GM23338 (cell line): Measurements from ENCODE around the gene MTA2. TPM values are rescaled to one million over a fixed set of nuclear protein-coding genes. Genes with fewer than 3 reads are reported as not detected.

Source experiments
- ATAC-seq: fragments of 200-7000 bp; cut with Tn5 transposase; 3 replicates; pipeline ENCODE4 v1.9.1; 2020
- DNase-seq: peaks from one replicate; pipeline ENCODE4 v3.0.0-alpha.2; 2015; ENCODE audit warnings: low spot score
- H2AFZ ChIP-seq: fragments of 200-600 bp; sonication (generic); 2 replicates; pipeline ENCODE4 v1.8.0; 2016; ENCODE audit warnings: antibody characterized with exemption, mild to moderate bottlenecking, moderate library complexity
- H3F3A ChIP-seq: fragments of 200-600 bp; sonication (generic); replicated peaks from 2 replicates; pipeline ENCODE4 v1.8.0; 2017; ENCODE audit warnings: antibody characterized with exemption, mixed run types, low read depth
- H3K27ac ChIP-seq: fragments of 200-600 bp; sonication (generic); 2 replicates; pipeline ENCODE4 v1.6.1; 2016; ENCODE audit warnings: low read depth
- H3K27me3 ChIP-seq: fragments of 200-600 bp; sonication (generic); 2 replicates; pipeline ENCODE4 v1.8.0; 2016; ENCODE audit warnings: mild to moderate bottlenecking, mixed run types, moderate library complexity; ENCODE audit not compliant: insufficient read depth
- H3K36me3 ChIP-seq: fragments of 200-600 bp; sonication (generic); 2 replicates; pipeline ENCODE4 v1.8.0; 2016; ENCODE audit warnings: mild to moderate bottlenecking; ENCODE audit not compliant: insufficient read depth
- H3K4me1 ChIP-seq: fragments of 200-600 bp; sonication (generic); 2 replicates; pipeline ENCODE4 v1.8.0; 2016; ENCODE audit warnings: mild to moderate bottlenecking, moderate library complexity; ENCODE audit not compliant: insufficient read depth
- H3K4me2 ChIP-seq: fragments of 200-600 bp; sonication (generic); 2 replicates; pipeline ENCODE4 v1.7.1; 2017; ENCODE audit warnings: mixed run types
- H3K4me3 ChIP-seq: fragments of 200-600 bp; sonication (generic); 2 replicates; pipeline ENCODE4 v1.6.1; 2016; ENCODE audit warnings: mixed run types
- H3K79me2 ChIP-seq: fragments of 200-600 bp; sonication (generic); replicated peaks from 2 replicates; pipeline ENCODE4 v1.8.0; 2017; ENCODE audit warnings: mild to moderate bottlenecking; ENCODE audit not compliant: insufficient read depth
- H3K9me2 ChIP-seq: fragments of 200-600 bp; sonication (generic); 2 replicates; pipeline ENCODE4 v1.8.0; 2017; ENCODE audit not compliant: insufficient read depth
- H4K20me1 ChIP-seq: fragments of 200-600 bp; sonication (generic); replicated peaks from 2 replicates; pipeline ENCODE4 v1.8.0; 2017; ENCODE audit warnings: mild to moderate bottlenecking; ENCODE audit not compliant: insufficient read depth
- H3K27ac Mint-ChIP-seq: 2 replicates; pipeline ENCODE4 v1.8.0; 2020; ENCODE audit warnings: inconsistent platforms, mild to moderate bottlenecking, moderate library complexity, mixed read lengths
- H3K27me3 Mint-ChIP-seq: 3 replicates; pipeline ENCODE4 v1.8.0; 2022; ENCODE audit warnings: low read depth, mild to moderate bottlenecking, moderate library complexity, mixed read lengths, inconsistent platforms; ENCODE audit not compliant: insufficient read depth, poor library complexity
- H3K36me3 Mint-ChIP-seq: 3 replicates; pipeline ENCODE4 v1.8.0; 2021; ENCODE audit warnings: low read depth, mild to moderate bottlenecking, inconsistent platforms, moderate library complexity, mixed read lengths
- H3K4me1 Mint-ChIP-seq: 3 replicates; pipeline ENCODE4 v1.8.0; 2020; ENCODE audit warnings: mild to moderate bottlenecking, inconsistent platforms, mixed read lengths
- H3K4me3 Mint-ChIP-seq: 3 replicates; pipeline ENCODE4 v1.8.0; 2021; ENCODE audit warnings: moderate library complexity, mild to moderate bottlenecking, inconsistent platforms, mixed read lengths
- H3K9me3 Mint-ChIP-seq: 3 replicates; pipeline ENCODE4 v1.8.0; 2020; ENCODE audit warnings: moderate library complexity, mild to moderate bottlenecking, inconsistent platforms, mixed read lengths
- CREB1 ChIP-seq: fragments of 250-450 bp; sonication (Bioruptor Pico); IDR thresholded peaks from 2 replicates; pipeline ENCODE4 v1.5.0; 2020; ENCODE audit warnings: low read depth, mild to moderate bottlenecking, moderate library complexity
- EZH2 ChIP-seq: fragments of 200-600 bp; sonication (generic); IDR thresholded peaks from one replicate; pipeline ENCODE4 v1.8.0; 2017; ENCODE audit warnings: antibody characterized with exemption, mild to moderate bottlenecking, low read depth; ENCODE audit not compliant: unreplicated experiment
- EZH2phosphoT487 ChIP-seq: fragments of 200-600 bp; sonication (generic); IDR thresholded peaks from one replicate; pipeline ENCODE4 v1.8.1; 2018; ENCODE audit warnings: antibody characterized with exemption; ENCODE audit not compliant: unreplicated experiment
- JUNB ChIP-seq: IDR thresholded peaks from one replicate; pipeline ENCODE4 v1.6.1; 2016; ENCODE audit warnings: antibody characterized with exemption; ENCODE audit not compliant: unreplicated experiment
- NANOG ChIP-seq: IDR thresholded peaks from 2 replicates; pipeline ENCODE4 v1.6.1; 2016; ENCODE audit warnings: antibody characterized with exemption, borderline replicate concordance
- POLR2AphosphoS5 ChIP-seq: IDR thresholded peaks from 2 replicates; pipeline ENCODE4 v1.6.1; 2016; ENCODE audit warnings: antibody characterized with exemption, low read depth
- STAT1 ChIP-seq: IDR thresholded peaks from one replicate; pipeline ENCODE4 v1.6.1; 2016; ENCODE audit warnings: antibody characterized with exemption; ENCODE audit not compliant: unreplicated experiment
- ZNF114 ChIP-seq: fragments of 250-450 bp; sonication (Bioruptor Pico); IDR thresholded peaks from 2 replicates; pipeline ENCODE4 v1.5.0; 2020; ENCODE audit warnings: mild to moderate bottlenecking, moderate library complexity
- ZNF331 ChIP-seq: fragments of 250-450 bp; sonication (Bioruptor Pico); IDR thresholded peaks from 2 replicates; pipeline ENCODE4 v1.5.0; 2020; ENCODE audit warnings: low read depth, mild to moderate bottlenecking, moderate library complexity
- polyA plus RNA-seq: library from polyadenylated mRNA; unstranded; fragments of >200 nt; fragmentation: Nextera tagmentation; extraction: Ambion mirVana; gene quantifications from 2 replicates; pipeline ENCODE4 v1.2.1, GENCODE V29; 2016
- total RNA-seq: library from RNA; depleted of rRNA; stranded (reverse); fragments of >200 nt; shearing (Covaris generic); gene quantifications from 2 replicates; pipeline ENCODE4 v1.2.3, GENCODE V29; 2014
- TF ChIP-seq, protein P1 (sequence below), 2 experiments: fragments of 200-600 bp in 1 of 2; sonication (generic) in 1 of 2; conservative IDR thresholded peaks; 2 replicates each; pipeline versions ENCODE4 v1.5.1 to v1.6.1; 2016 to 2017; ENCODE audit warnings: antibody characterized with exemption in 2 of 2, low read depth in 2 of 2, mild to moderate bottlenecking in 2 of 2, moderate library complexity in 1 of 2
- TF ChIP-seq, protein P2 (sequence below): fragments of 250-450 bp; sonication (Bioruptor Pico); IDR thresholded peaks from 2 replicates; pipeline ENCODE4 v1.5.0; 2020; ENCODE audit warnings: mild to moderate bottlenecking, moderate library complexity
- TF ChIP-seq, protein P3 (sequence below): IDR thresholded peaks from one replicate; pipeline ENCODE4 v1.6.1; 2018; ENCODE audit warnings: antibody characterized with exemption; ENCODE audit not compliant: unreplicated experiment
- TF ChIP-seq, protein P4 (sequence below): IDR thresholded peaks from 2 replicates; pipeline ENCODE4 v1.6.1; 2016; ENCODE audit warnings: antibody characterized with exemption

Gene MTA2
- total and polyA plus RNA-seq, 2 experiments from 2014 or later = 22.9 to 102 TPM

DNA sequence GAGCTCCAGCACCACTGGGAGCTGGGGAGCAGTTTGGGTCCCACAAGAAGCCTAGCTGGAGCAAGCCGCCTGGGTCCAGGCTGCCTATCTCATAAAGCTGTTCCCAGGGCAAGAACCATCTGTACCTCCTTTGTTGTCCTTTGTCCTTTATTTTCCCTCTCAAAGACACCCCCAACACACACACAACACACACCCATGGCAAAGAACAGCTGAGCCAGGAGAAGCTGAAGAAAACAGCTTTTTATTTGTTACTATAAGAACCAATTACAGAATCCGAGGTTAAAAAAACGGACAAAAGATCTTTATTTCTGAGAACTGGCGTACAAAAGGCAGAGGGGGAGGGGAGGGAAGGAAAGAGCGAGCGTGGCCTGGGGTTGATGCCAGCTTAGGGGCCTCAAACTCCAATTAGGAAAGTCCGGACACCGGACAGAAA lies 8.7 kb downstream of the MTA2 start:
- H3K79me2 ChIP-seq = peaks cover 15% of the 10 kb centered on the region
- TF ChIP-seq ZNF114 (CRISPR knock-in tag) (no peak), EZH2phosphoT487 (no peak), STAT1 (no peak), NANOG (no peak), POLR2AphosphoS5 (no peak), CREB1 (no peak), ZNF331 (CRISPR knock-in tag) (no peak), EZH2 (no peak), JUNB (no peak)
- TF ChIP-seq, protein P1, sequence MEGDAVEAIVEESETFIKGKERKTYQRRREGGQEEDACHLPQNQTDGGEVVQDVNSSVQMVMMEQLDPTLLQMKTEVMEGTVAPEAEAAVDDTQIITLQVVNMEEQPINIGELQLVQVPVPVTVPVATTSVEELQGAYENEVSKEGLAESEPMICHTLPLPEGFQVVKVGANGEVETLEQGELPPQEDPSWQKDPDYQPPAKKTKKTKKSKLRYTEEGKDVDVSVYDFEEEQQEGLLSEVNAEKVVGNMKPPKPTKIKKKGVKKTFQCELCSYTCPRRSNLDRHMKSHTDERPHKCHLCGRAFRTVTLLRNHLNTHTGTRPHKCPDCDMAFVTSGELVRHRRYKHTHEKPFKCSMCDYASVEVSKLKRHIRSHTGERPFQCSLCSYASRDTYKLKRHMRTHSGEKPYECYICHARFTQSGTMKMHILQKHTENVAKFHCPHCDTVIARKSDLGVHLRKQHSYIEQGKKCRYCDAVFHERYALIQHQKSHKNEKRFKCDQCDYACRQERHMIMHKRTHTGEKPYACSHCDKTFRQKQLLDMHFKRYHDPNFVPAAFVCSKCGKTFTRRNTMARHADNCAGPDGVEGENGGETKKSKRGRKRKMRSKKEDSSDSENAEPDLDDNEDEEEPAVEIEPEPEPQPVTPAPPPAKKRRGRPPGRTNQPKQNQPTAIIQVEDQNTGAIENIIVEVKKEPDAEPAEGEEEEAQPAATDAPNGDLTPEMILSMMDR (conservative IDR thresholded peaks at IDR 0.05; ENCODE audit: low read depth in 2 of 2) = no peak
- TF ChIP-seq, protein P2, sequence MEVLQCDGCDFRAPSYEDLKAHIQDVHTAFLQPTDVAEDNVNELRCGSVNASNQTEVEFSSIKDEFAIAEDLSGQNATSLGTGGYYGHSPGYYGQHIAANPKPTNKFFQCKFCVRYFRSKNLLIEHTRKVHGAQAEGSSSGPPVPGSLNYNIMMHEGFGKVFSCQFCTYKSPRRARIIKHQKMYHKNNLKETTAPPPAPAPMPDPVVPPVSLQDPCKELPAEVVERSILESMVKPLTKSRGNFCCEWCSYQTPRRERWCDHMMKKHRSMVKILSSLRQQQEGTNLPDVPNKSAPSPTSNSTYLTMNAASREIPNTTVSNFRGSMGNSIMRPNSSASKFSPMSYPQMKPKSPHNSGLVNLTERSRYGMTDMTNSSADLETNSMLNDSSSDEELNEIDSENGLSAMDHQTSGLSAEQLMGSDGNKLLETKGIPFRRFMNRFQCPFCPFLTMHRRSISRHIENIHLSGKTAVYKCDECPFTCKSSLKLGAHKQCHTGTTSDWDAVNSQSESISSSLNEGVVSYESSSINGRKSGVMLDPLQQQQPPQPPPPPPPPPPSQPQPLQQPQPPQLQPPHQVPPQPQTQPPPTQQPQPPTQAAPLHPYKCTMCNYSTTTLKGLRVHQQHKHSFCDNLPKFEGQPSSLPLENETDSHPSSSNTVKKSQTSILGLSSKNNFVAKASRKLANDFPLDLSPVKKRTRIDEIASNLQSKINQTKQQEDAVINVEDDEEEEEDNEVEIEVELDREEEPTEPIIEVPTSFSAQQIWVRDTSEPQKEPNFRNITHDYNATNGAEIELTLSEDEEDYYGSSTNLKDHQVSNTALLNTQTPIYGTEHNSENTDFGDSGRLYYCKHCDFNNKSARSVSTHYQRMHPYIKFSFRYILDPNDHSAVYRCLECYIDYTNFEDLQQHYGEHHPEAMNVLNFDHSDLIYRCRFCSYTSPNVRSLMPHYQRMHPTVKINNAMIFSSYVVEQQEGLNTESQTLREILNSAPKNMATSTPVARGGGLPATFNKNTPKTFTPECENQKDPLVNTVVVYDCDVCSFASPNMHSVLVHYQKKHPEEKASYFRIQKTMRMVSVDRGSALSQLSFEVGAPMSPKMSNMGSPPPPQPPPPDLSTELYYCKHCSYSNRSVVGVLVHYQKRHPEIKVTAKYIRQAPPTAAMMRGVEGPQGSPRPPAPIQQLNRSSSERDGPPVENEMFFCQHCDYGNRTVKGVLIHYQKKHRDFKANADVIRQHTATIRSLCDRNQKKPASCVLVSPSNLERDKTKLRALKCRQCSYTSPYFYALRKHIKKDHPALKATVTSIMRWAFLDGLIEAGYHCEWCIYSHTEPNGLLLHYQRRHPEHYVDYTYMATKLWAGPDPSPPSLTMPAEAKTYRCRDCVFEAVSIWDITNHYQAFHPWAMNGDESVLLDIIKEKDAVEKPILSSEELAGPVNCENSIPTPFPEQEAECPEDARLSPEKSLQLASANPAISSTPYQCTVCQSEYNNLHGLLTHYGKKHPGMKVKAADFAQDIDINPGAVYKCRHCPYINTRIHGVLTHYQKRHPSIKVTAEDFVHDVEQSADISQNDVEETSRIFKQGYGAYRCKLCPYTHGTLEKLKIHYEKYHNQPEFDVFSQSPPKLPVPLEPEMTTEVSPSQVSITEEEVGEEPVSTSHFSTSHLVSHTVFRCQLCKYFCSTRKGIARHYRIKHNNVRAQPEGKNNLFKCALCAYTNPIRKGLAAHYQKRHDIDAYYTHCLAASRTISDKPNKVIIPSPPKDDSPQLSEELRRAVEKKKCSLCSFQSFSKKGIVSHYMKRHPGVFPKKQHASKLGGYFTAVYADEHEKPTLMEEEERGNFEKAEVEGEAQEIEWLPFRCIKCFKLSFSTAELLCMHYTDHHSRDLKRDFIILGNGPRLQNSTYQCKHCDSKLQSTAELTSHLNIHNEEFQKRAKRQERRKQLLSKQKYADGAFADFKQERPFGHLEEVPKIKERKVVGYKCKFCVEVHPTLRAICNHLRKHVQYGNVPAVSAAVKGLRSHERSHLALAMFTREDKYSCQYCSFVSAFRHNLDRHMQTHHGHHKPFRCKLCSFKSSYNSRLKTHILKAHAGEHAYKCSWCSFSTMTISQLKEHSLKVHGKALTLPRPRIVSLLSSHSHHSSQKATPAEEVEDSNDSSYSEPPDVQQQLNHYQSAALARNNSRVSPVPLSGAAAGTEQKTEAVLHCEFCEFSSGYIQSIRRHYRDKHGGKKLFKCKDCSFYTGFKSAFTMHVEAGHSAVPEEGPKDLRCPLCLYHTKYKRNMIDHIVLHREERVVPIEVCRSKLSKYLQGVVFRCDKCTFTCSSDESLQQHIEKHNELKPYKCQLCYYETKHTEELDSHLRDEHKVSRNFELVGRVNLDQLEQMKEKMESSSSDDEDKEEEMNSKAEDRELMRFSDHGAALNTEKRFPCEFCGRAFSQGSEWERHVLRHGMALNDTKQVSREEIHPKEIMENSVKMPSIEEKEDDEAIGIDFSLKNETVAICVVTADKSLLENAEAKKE (CRISPR knock-in tag) = no peak
- TF ChIP-seq, protein P3, sequence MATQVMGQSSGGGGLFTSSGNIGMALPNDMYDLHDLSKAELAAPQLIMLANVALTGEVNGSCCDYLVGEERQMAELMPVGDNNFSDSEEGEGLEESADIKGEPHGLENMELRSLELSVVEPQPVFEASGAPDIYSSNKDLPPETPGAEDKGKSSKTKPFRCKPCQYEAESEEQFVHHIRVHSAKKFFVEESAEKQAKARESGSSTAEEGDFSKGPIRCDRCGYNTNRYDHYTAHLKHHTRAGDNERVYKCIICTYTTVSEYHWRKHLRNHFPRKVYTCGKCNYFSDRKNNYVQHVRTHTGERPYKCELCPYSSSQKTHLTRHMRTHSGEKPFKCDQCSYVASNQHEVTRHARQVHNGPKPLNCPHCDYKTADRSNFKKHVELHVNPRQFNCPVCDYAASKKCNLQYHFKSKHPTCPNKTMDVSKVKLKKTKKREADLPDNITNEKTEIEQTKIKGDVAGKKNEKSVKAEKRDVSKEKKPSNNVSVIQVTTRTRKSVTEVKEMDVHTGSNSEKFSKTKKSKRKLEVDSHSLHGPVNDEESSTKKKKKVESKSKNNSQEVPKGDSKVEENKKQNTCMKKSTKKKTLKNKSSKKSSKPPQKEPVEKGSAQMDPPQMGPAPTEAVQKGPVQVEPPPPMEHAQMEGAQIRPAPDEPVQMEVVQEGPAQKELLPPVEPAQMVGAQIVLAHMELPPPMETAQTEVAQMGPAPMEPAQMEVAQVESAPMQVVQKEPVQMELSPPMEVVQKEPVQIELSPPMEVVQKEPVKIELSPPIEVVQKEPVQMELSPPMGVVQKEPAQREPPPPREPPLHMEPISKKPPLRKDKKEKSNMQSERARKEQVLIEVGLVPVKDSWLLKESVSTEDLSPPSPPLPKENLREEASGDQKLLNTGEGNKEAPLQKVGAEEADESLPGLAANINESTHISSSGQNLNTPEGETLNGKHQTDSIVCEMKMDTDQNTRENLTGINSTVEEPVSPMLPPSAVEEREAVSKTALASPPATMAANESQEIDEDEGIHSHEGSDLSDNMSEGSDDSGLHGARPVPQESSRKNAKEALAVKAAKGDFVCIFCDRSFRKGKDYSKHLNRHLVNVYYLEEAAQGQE = no peak
- TF ChIP-seq, protein P4, sequence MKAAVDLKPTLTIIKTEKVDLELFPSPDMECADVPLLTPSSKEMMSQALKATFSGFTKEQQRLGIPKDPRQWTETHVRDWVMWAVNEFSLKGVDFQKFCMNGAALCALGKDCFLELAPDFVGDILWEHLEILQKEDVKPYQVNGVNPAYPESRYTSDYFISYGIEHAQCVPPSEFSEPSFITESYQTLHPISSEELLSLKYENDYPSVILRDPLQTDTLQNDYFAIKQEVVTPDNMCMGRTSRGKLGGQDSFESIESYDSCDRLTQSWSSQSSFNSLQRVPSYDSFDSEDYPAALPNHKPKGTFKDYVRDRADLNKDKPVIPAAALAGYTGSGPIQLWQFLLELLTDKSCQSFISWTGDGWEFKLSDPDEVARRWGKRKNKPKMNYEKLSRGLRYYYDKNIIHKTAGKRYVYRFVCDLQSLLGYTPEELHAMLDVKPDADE = no peak
- no peak for DNase-seq
- Mint-ChIP-seq H3K27me3 (peaks cover 27% of the 10 kb centered on the region), H3K4me3 (peak overlapping the region; percentile 47; the same call in 2 of the 3 replicates), H3K36me3 (peaks cover 64% of the 10 kb centered on the region), H3K27ac (no peak overlapping the region), H3K9me3 (peaks cover 4% of the 10 kb centered on the region; the same call in 2 of the 3 replicates), H3K4me1 (peaks cover 18% of the 10 kb centered on the region)
- no peaks in the 10 kb centered on the region for H3K27me3 ChIP-seq
- no peak overlapping the region; the same call in 1 of the 2 replicates for H3K4me3 ChIP-seq
- no peaks in the 10 kb centered on the region for H3K9me2 ChIP-seq
- H3K4me1 ChIP-seq = peaks cover 12% of the 10 kb centered on the region; the same call in 1 of the 2 replicates
- no peak overlapping the region for H3K27ac ChIP-seq
- H3K36me3 ChIP-seq = peaks cover 28% of the 10 kb centered on the region
- no peak for ATAC-seq
- H4K20me1 ChIP-seq = peaks cover 19% of the 10 kb centered on the region
- H3F3A ChIP-seq = peaks cover 55% of the 10 kb centered on the region
- H3K4me2 ChIP-seq = peak overlapping the region; percentile 92; the same call in 1 of the 2 replicates
- H2AFZ ChIP-seq = no peak overlapping the region
